Subcutaneous adipose tissue (tissue), 4 donors: ENCODE data around the gene TRAF3. TPM values are rescaled to one million over a fixed set of nuclear protein-coding genes. Genes with fewer than 3 reads are reported as not detected.

Source experiments
- total RNA-seq, 4 donors: library from RNA; depleted of rRNA; stranded (reverse); fragments of >200 nt; gene quantifications; one replicate each; pipeline ENCODE4 v1.1.0, GENCODE V29; 2016
- TF ChIP-seq, protein P1 (sequence below): fragments of 450-650 bp; IDR thresholded peaks from one replicate; pipeline ENCODE4 v1.5.1; 2016; ENCODE audit warnings: low read depth, mild to moderate bottlenecking, control low read depth, antibody characterized with exemption, moderate library complexity

The TRAF3 gene
- total RNA-seq, 4 donors from 2014 or later = 11.0 to 21.0 (median 14.0) TPM

DNA sequence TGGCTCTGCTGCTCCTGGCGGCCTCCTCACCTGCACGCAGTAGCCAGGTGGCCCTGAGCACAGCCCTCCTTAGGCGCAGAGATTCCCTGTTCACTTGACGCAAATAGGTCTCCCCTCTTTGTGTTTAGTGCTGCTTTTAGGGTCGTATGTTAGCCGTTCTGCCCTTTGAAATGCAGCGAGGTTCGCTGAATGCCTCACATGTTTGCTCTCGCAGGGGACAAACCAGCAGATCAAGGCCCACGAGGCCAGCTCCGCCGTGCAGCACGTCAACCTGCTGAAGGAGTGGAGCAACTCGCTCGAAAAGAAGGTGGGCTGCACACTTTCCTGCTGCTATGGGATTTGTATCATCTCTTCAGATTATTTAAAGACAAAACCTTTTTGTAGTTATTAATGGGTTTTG lies 113.9 kb downstream of the TRAF3 start:
- TF ChIP-seq, protein P1, sequence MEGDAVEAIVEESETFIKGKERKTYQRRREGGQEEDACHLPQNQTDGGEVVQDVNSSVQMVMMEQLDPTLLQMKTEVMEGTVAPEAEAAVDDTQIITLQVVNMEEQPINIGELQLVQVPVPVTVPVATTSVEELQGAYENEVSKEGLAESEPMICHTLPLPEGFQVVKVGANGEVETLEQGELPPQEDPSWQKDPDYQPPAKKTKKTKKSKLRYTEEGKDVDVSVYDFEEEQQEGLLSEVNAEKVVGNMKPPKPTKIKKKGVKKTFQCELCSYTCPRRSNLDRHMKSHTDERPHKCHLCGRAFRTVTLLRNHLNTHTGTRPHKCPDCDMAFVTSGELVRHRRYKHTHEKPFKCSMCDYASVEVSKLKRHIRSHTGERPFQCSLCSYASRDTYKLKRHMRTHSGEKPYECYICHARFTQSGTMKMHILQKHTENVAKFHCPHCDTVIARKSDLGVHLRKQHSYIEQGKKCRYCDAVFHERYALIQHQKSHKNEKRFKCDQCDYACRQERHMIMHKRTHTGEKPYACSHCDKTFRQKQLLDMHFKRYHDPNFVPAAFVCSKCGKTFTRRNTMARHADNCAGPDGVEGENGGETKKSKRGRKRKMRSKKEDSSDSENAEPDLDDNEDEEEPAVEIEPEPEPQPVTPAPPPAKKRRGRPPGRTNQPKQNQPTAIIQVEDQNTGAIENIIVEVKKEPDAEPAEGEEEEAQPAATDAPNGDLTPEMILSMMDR = no peak

DNA sequence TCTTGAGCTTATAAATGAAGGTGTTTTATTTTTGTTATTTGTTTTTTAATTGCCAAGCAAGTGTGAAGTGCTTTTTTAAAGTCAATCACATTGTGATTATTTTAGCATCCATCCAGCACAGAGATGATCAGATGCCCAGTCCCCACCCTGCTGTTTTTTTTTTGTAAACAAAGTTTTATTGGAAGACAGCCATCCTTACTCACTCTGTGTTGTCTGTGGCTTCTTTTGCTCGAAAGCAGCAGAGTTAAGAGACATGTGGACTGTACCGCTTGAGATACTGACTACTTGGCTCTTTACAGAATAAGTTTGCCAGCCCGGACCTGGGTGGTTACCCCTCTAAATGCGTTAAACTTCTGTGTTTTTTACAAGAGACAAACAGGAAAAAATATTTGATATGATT lies 114.3 kb downstream of the TRAF3 start:
- TF ChIP-seq, protein P1 = no peak

DNA sequence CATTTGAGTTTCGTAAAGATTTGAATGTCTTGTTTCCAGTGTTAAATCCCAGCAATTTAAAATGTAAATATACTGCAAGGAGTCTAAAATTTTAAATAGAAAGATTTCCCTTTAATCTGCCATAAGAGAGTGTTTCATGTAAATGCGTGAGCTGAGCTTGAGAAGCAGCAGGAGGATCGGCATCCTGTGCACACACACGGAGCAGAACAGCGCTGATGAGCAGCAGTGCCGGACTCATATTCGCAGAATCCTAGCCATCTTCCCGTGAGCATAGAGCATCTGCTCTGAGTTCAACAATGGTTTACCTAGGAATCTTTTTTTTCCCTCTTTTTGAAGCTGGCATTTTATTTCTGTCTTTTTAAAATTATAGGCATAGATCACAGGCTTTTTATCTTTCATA lies 115.4 kb downstream of the TRAF3 start:
- TF ChIP-seq, protein P1 = no peak

DNA sequence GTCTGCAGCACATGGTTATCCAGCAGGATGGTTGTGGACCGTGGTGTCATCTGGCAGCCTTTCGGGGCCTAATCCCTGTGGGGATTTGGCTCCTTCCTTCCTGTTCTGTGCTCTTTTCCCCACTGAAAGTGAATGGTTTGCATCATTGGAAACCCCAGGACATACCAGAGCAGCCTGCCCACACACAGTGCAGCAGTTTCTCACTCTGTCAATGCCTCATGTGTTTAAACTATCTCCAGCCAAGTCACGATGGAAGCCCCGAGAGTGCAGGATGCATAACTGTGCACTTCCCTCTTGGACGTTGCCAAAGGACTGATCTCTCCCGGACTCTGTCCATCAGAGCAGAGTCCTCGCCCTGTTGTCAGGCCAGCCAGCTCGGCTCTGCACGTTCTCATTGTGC lies 116.2 kb downstream of the TRAF3 start:
- TF ChIP-seq, protein P1 = no peak

DNA sequence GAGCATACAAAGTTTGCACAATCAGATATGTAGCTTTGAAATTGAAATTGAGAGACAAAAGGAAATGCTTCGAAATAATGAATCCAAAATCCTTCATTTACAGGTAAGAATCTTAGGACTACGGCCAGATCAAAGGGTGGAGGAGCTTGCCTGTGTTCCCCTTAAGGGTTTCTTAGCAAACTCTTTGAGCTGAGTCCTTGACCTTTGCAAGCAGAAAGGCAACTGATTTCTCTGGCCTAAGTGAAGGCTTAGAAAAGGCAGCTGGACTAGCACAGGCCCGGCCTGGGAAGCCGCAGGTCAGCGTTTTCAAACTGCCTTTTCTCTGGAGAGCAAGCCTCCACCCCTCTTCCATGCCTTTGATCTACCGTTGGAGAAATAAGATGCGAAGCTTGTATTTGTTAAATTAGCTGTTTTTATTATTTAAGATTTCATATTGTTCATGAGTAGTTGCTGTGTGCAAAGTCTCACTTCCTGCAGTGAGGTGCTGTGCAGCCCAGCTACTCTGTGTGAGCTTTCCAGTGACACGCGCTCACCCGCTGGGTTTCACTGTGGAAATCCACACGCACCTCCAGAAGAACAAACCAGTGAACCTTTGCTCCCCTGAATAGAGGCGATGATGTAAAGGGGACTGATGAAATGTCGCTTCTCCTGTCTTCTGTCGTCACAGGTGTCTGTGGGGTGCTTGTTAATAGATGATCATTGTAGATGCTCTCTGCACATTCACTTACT lies 120.2 kb downstream of the TRAF3 start:
- TF ChIP-seq, protein P1 = no peak

DNA sequence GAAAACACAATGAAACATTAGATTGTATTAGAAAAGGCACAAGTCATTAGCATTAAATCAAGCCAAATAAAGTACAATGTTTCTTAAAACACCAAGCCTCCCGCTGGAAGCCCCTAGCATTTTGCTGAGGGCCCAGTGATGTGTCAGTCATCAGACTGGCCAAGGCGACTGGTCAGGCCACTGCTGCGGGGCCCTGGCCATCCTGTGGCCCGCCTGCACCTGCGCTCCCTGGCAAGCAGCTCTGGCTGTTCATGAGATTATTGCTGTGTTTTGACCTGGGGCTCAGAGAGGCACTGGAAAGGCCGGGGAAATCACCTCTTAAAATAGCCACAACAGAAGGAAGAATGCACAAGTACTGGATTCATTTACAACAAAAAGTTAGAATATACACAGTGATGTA lies 121.0 kb downstream of the TRAF3 start:
- TF ChIP-seq, protein P1 = no peak

DNA sequence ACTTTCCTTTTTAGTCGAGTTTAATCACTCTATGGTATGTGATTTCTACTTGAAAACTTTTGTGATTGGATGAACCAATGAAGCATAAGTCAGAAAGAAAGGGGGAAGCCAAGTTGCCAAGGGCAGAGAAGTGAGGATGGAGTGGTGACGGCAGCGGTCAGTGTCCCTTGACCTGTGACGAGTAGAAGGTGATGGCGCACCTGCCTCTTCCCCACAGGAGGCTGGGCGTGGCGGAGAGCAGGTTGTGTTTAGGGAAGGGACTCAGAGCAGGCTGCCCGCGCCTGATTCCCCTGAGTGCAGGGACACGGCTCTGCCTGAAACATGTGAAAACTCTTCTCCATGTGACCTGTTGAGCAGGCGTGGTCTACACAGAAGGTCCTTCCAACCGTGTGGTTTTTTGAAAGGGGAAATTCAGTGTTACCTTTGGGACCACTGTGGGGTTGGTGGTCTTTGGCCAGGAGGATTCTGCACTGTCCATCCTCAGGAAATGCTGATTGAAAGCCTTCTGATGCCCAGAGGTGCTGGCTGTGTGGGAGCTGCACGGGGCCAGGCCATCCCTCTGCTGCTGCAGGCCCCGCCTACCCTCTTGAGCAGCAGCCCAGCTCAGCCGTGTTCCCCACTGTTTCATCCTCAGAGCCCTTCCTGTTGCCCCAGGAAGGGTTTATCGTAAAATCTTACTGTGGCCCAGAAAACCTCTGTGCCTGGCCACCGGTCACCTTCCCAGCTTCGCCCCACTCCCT lies 121.7 kb downstream of the TRAF3 start:
- TF ChIP-seq, protein P1 = no peak
